ENCODE data around the gene IGIP. TPM values are rescaled to one million over a fixed set of nuclear protein-coding genes. Genes with fewer than 3 reads are reported as not detected.

IGIP gene
- total RNA-seq, 8 experiments from 2014 or later, result 1.0 to 11.6 (median 3.5) TPM

DNA sequence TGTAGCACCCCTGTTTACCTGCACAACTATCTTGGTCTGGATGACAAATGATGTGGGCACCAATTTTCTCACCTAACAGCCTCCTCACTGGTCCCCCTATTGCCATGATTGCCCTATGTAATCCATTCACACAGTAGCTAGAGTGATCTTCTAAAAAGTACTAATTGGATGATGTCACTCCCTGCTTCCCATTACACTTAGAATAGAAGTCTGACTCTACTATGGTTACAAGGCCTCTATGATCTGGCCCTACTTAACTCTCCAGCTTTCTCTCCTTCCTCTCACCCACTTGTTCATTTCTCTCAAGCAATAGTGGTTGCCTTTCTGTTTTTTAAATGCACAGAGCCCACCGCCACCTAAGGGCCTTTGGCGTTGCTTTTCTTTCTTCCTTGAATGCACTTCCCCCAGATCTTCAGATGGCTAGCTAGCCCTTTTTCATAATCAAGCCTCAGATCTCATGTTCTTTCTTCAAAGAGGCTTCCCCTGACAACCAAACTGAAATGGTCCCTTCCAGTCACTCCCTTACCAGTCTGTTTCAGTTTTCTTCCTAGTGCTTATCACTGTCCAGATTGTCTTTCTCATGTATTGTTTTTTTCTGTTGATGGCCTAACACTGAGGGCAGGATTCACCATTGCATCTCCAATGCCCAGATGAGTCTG lies 8.7 kb downstream of the IGIP start:
- peak in 1 of 8 experiments; percentile 52 for ATAC-seq (replicated peaks in 6 of 8)
- in situ Hi-C loops (cut with MboI; ENCODE audit: low pct_unique_long_range_greater_than_20kb in 2 of 9, low sequenced_read_pairs in 9 of 9, unreplicated experiment in 9 of 9), result no loop called here
- WGBS, 10 experiments, result 56 to 100% (median 79%) methylated on average over 1 to 2 of the region's 2 CpGs

DNA sequence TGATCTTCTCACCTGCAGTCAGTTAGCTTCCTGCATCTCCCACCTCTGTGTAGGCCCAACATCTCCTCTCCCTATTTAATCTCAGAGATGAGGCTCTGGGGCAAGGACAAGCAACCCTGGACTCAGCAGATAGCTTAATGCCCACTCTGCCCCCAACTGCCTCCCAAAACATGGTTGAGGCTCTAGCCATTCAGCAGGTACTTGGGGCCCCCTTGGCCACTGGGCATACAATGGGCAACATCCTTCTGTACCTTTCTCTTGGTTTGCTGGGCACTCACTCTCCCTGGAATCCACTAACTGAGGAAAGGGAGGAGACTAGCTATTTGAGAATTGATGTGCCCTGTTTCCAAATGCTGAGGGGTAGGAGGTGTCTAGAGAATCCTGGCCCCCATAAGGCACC lies 9.4 kb downstream of the IGIP start:
- no peaks in the 10 kb centered on the region for H3K4me1 ChIP-seq (replicated peaks in 1 of 2)
- no peak overlapping the region for H3K4me3 ChIP-seq
- no peak for ATAC-seq (replicated peaks in 6 of 8)
- H3K27ac ChIP-seq, result no peak overlapping the region
- in situ Hi-C loops (cut with MboI; ENCODE audit: low pct_unique_long_range_greater_than_20kb in 2 of 9, low sequenced_read_pairs in 9 of 9, unreplicated experiment in 9 of 9), result no loop called here

More for the DNA sequence above, 8.7 kb downstream of the IGIP start:
- Histone ChIP-seq H3K4me1 (replicated peaks in 1 of 2) (no peaks in the 10 kb centered on the region), H3K27ac (no peak overlapping the region), H3K4me3 (no peak overlapping the region)

DNA sequence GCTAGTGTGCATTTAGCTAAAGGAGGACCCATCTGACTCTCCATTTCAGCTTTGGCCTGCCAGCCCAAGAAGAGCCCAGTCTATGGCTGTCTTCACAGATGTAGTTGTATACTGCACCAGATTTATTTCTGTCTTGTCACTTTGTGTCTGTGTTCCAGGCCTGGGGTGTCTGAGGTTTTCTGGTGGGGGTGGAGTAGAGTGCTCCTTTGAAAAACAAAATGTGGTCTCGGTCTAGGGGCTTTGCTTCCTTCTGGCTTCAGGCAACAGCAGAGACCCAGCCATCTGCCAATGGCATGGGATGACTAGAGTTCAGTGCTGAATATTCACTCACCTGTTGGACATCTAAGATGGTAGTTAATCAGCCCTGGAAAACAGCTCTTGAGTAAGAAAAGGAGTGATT lies 10.9 kb downstream of the IGIP start:
- no peaks in the 10 kb centered on the region for H3K4me1 ChIP-seq (replicated peaks in 1 of 2)
- WGBS, 10 experiments, result 0 to 83% (median 60%) methylated on average over 1 of the region's 1 CpG; no CpG with 5 or more reads in 5 of the 10 experiments
- in situ Hi-C loops (cut with MboI; ENCODE audit: low pct_unique_long_range_greater_than_20kb in 2 of 9, low sequenced_read_pairs in 9 of 9, unreplicated experiment in 9 of 9), result no loop called here
- H3K27ac ChIP-seq, result no peak overlapping the region
- ATAC-seq (replicated peaks in 6 of 8), result no peak
- no peak overlapping the region for H3K4me3 ChIP-seq

DNA sequence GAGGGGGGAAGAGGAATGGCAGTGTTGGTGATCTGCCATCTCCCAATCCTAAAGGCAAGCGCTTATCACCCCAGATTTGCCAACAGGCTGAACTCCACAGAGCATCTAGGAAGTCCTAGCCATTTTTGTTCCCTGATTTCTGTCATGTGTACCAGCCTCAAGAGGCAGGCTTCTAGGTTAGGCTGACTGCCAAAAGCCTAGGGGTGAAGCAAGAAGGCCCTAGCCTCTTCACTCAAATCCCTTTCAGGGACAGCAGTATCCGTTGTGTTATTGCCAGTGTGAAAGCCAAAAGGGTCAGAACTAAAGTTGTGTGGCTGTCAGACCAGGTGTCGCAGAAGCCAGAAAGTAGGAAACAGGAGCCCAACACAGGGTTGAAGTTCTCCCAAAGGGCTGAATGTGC lies 14.7 kb downstream of the IGIP start:
- 82 to 100% (median 95%) methylated on average over 1 to 3 of the region's 3 CpGs; no CpG with 5 or more reads in 2 of the 10 experiments for WGBS, 10 experiments
- H3K4me3 ChIP-seq, result no peak overlapping the region
- no peaks in the 10 kb centered on the region for H3K4me1 ChIP-seq (replicated peaks in 1 of 2)
- H3K27ac ChIP-seq, result no peak overlapping the region
- no peak for ATAC-seq (replicated peaks in 6 of 8)
- in situ Hi-C loops (cut with MboI; ENCODE audit: low pct_unique_long_range_greater_than_20kb in 2 of 9, low sequenced_read_pairs in 9 of 9, unreplicated experiment in 9 of 9), result no loop called here

DNA sequence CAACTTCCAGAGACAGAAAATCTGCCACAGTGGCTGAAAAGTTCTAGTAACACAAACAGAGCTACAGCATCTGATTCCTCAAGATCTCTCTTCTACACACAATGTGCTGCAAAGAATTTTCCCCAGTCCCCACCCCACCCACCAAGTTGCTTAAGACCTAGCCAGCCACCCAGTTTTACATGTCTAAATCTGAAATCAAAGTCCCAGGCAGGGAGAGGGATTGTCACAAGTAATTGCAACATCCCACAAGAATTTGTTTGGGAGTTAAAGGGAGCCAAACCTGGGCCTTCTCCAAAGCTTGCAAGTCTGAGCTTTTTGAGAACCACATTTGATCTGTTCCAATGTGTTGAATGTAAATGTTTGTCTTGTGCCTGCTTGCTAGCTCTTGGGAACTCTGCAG lies 15.5 kb downstream of the IGIP start:
- Histone ChIP-seq H3K4me1 (replicated peaks in 1 of 2) (peaks cover 0 to under 1% of the 10 kb centered on the region in 2 donors), H3K27ac (no peak overlapping the region), H3K4me3 (no peak overlapping the region)
- in situ Hi-C loops (cut with MboI; ENCODE audit: low pct_unique_long_range_greater_than_20kb in 2 of 9, low sequenced_read_pairs in 9 of 9, unreplicated experiment in 9 of 9), result no loop called here
- ATAC-seq (replicated peaks in 6 of 8), result peak in 2 of 8 experiments; percentile 21 to 40

DNA sequence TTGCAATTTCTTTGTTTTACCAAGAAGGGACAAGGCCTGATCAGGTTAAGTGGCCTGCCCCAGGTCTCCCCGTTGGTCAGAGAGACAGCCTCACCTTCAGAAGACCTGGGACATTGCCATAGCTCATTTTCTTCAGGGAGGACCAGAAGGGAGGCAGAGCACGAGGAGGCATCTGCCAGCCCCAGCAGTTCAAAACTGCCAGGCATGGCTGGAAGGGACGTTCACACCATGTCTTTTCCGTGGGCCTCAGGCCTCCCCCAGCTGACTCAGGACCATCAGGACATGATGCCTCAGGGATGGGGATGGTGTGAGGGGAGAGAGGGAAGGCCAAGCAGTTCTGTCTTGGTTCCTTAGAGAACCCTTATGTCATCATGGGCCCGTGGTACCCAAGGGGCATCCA lies 16.5 kb downstream of the IGIP start:
- ATAC-seq (replicated peaks in 6 of 8), result no peak
- no peak overlapping the region for H3K4me3 ChIP-seq
- peaks cover 0 to 3% of the 10 kb centered on the region in 2 donors for H3K4me1 ChIP-seq (replicated peaks in 1 of 2)
- in situ Hi-C loops (cut with MboI; ENCODE audit: low pct_unique_long_range_greater_than_20kb in 2 of 9, low sequenced_read_pairs in 9 of 9, unreplicated experiment in 9 of 9), result no loop called here
- no peak overlapping the region for H3K27ac ChIP-seq
- WGBS, 10 experiments, result 10 to 66% (median 37%) methylated on average over 1 to 3 of the region's 5 CpGs; no CpG with 5 or more reads in 4 of the 10 experiments

DNA sequence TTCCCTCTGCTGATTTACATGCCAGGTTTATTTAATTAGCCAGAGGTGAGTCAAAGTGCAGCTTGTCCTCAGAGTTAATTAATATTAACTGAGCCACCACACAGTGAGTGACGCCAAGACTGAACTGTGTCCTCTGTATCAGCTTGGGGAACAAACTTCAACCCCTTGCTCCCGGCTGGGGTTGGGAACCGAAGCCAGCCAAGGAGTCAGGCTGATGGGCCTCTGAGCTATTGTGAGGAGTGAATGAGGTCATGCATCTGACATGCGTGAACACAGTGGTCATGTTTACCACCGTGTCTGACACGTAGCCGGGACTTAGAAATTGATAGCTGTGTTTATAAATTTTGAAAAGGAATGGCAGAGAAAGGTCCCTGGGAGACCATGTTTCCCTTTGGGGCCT lies 17.1 kb downstream of the IGIP start:
- in situ Hi-C loops (cut with MboI; ENCODE audit: low pct_unique_long_range_greater_than_20kb in 2 of 9, low sequenced_read_pairs in 9 of 9, unreplicated experiment in 9 of 9), result no loop called here
- WGBS, 10 experiments, result 60 to 100% (median 80%) methylated on average over 1 to 7 of the region's 7 CpGs; no CpG with 5 or more reads in 2 of the 10 experiments
- Histone ChIP-seq H3K4me1 (replicated peaks in 1 of 2) (peaks cover 0 to 3% of the 10 kb centered on the region in 2 donors), H3K27ac (no peak overlapping the region), H3K4me3 (no peak overlapping the region)
- ATAC-seq (replicated peaks in 6 of 8), result no peak

DNA sequence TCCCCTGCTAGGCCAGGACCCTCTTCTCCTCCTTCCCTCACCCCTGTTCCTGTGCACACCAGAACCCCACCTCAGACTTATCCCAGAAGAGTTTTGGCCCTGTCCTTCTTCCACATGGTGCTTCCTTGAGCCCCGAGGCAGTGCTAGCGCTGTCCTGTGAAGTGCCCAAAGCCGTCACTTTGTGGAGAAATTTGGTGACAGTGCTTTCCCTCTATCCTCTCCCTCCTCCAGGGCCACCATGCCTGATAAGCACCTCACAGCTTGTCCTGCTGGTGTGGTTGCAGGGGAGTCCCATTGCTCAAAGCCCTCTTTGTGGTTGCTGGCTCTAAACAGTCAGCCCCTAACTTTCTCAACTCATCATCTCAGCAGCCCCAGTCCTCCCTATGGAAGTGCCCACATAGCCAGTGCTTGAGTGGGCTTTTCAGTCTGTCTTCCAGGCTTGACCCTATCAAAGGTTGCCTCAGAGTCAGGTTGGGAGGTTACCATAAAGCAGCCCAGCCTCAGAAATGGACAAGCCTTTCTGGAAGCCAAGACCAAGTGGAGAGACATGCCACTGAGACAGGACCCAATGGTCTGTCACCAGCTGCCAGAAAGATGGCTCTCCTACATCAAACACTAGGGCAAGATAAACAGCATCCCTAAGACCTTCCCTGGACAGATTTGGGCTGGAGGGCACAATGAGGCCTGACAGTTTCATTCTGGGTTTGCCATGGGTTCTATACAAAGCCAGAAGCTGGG lies 18.0 kb downstream of the IGIP start:
- 67% methylated on average over 1 to 3 of the region's 3 CpGs; no CpG with 5 or more reads in 8 of the 10 experiments for WGBS, 10 experiments
- peaks cover 0 to 3% of the 10 kb centered on the region in 2 donors for H3K4me1 ChIP-seq (replicated peaks in 1 of 2)
- ATAC-seq (replicated peaks in 6 of 8), result peak in 1 of 8 experiments; percentile 3
- H3K4me3 ChIP-seq, result no peak overlapping the region
- in situ Hi-C loops (cut with MboI; ENCODE audit: low pct_unique_long_range_greater_than_20kb in 2 of 9, low sequenced_read_pairs in 9 of 9, unreplicated experiment in 9 of 9), result no loop called here
- H3K27ac ChIP-seq, result no peak overlapping the region

DNA sequence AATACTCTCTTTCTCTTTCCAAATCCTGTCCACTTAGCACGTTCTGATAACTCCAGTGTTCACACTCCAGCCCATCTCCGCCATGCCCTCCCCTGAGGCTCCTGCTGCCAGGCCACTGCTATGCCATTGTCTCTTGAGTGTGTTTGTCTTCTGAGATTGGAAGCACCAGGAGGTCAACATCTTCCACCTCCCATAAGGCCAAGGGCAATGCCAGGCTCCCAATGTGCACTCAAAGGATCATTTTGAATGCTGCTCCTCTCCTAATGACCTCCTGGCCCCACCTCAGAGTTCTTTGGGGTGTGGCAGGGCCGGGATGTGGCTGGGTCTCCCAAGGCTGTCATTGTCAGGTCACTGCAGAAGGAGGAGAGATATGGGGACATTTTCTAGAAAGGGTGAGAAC lies 19.5 kb downstream of the IGIP start:
- in situ Hi-C loops (cut with MboI; ENCODE audit: low pct_unique_long_range_greater_than_20kb in 2 of 9, low sequenced_read_pairs in 9 of 9, unreplicated experiment in 9 of 9), result no loop called here
- H3K27ac ChIP-seq, result no peak overlapping the region
- no peak for ATAC-seq (replicated peaks in 6 of 8)
- no peak overlapping the region for H3K4me3 ChIP-seq
- 33 to 80% (median 67%) methylated on average over 1 to 2 of the region's 3 CpGs; no CpG with 5 or more reads in 6 of the 10 experiments for WGBS, 10 experiments
- peaks cover 0 to 3% of the 10 kb centered on the region in 2 donors for H3K4me1 ChIP-seq (replicated peaks in 1 of 2)

DNA sequence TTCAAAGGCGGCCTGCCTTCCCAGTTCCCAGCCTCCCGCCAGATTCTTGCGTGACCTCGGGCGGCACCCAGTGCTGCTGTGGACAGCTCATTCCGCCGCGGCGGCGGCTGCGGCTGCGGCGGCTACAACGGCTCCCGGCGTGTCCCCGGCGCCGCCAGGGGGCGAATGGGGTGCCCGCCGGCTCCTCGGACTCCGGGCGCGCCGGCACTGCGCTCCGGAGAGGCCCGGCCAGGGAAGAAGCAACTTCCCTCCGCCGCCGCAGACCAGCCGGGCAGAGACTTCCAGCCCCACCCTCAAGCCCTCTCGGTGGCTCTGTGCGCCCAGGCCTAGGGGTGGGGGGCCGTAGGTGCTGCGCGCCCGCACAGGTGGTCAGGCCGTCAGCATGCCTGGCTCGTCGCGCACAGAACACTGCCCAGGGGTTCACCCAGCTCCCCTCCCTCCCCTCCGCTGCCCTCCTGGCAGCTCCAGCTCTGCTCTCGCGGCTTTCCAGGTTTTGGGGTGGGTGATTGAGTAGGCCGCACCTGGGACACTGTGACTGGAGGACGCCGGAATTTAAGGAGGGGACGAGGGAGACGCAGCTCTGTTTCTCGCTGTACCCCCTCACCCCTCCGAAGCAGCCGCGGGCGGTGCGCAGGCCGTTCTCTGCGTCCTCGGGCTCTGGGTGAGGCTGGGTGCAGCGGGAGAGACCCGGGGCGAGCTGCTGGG lies 20.2 kb downstream of the IGIP start:
- peak; percentile 93 to 96 (median 94) for ATAC-seq (replicated peaks in 6 of 8)
- peaks cover 0 to 3% of the 10 kb centered on the region in 2 donors for H3K4me1 ChIP-seq (replicated peaks in 1 of 2)
- 0 to 73% (median 0%) methylated on average over 1 to 10 of the region's 64 CpGs; no CpG with 5 or more reads in 5 of the 10 experiments for WGBS, 10 experiments
- H3K27ac ChIP-seq, result no peak overlapping the region
- in situ Hi-C loops (cut with MboI; ENCODE audit: low pct_unique_long_range_greater_than_20kb in 2 of 9, low sequenced_read_pairs in 9 of 9, unreplicated experiment in 9 of 9), result no loop called here
- H3K4me3 ChIP-seq, result peak overlapping the region; percentile 6 to 35 (median 25)

DNA sequence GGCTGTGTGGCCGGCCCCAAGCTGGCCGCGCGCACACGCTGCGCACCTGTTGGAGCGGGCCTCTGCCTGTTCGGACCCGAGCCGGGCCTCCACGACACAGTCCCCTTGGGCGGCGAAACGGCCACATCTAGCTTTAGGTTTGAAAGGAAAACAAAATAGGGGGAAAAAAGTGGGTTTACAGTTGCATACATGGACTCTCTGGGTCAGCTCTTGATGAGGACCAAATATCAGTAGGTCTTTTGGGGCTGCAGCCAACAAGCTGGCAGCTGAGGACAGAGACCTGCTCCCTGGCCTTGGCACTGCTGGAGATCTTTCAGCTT lies 20.7 kb downstream of the IGIP start:
- H3K4me1 ChIP-seq (replicated peaks in 1 of 2), result peaks cover 0 to 3% of the 10 kb centered on the region in 2 donors
- no peak for ATAC-seq (replicated peaks in 6 of 8)
- H3K27ac ChIP-seq, result no peak overlapping the region
- WGBS, 10 experiments, result 63% methylated on average over 7 of the region's 14 CpGs; no CpG with 5 or more reads in 9 of the 10 experiments
- in situ Hi-C loops (cut with MboI; ENCODE audit: low pct_unique_long_range_greater_than_20kb in 2 of 9, low sequenced_read_pairs in 9 of 9, unreplicated experiment in 9 of 9), result no loop called here
- peak overlapping the region in 3 of 5 donors; percentile 25 to 35 (median 29) for H3K4me3 ChIP-seq

DNA sequence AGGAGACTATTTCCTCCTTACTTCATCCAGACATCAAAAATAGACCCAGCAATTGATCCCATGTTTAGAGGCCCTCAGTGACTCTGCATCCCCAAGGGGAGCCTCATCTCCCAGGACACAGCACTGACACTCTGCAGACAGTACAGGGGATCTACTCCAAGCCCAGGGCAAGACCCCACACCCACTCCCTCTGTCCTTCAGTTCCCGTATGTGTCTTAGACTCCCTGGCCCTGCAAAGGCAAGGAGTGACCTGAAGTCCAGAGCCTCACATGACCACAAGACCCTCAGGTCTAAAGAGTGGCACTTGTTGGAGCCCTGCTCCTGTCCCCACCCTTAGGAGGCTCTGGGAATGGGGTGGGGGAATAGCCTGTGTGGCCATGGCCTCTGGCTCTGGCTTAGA lies 21.7 kb downstream of the IGIP start:
- no peak for ATAC-seq (replicated peaks in 6 of 8)
- 29 to 100% methylated on average over 1 of the region's 1 CpG; no CpG with 5 or more reads in 8 of the 10 experiments for WGBS, 10 experiments
- H3K27ac ChIP-seq, result no peak overlapping the region

DNA sequence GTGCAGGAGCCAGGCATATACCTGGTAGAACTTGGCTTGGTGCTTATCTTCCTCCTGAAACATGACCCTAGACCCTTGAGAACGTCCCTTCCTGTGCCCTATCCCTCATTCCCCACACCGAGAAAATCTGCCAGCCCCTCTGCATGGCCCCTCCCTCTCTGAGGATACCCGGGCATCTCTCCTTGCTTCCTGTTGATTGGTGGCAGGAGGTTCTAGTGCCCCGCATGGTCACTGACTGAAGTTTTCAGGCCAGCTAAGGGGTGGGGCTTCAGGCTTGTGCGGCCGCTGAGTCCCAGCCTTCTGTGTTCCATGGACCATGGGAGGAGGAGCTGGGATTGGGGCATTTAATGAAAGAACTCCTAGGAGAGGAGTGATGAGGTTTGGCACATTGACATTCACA lies 22.8 kb downstream of the IGIP start:
- peak in 3 of 8 experiments; percentile 6 to 61 (median 21) for ATAC-seq (replicated peaks in 6 of 8)
- WGBS, 10 experiments, result 0 to 60% (median 3%) methylated on average over 1 to 3 of the region's 6 CpGs; no CpG with 5 or more reads in 4 of the 10 experiments
- no peak overlapping the region for H3K27ac ChIP-seq
- H3K4me1 ChIP-seq (replicated peaks in 1 of 2), result peaks cover 0 to 9% of the 10 kb centered on the region in 2 donors
- H3K4me3 ChIP-seq, result no peak overlapping the region
- in situ Hi-C loops (cut with MboI; ENCODE audit: low pct_unique_long_range_greater_than_20kb in 2 of 9, low sequenced_read_pairs in 9 of 9, unreplicated experiment in 9 of 9), result no loop called here

More for the DNA sequence above, 21.7 kb downstream of the IGIP start:
- Histone ChIP-seq H3K4me3 (no peak overlapping the region), H3K4me1 (replicated peaks in 1 of 2) (peaks cover 0 to 3% of the 10 kb centered on the region in 2 donors)
- in situ Hi-C loops (cut with MboI; ENCODE audit: low pct_unique_long_range_greater_than_20kb in 2 of 9, low sequenced_read_pairs in 9 of 9, unreplicated experiment in 9 of 9), result no loop called here

Data from motor neuron (in vitro differentiated cells).